Embryonic facial prominence (tissue), 1 donor: Measurements from ENCODE around the gene SCYL3.

Experiments used
- DNase-seq: peaks from one replicate; pipeline ENCODE4 v3.0.0-alpha.2; 2016; ENCODE audit errors: extremely low spot score

SCYL3 gene

DNA sequence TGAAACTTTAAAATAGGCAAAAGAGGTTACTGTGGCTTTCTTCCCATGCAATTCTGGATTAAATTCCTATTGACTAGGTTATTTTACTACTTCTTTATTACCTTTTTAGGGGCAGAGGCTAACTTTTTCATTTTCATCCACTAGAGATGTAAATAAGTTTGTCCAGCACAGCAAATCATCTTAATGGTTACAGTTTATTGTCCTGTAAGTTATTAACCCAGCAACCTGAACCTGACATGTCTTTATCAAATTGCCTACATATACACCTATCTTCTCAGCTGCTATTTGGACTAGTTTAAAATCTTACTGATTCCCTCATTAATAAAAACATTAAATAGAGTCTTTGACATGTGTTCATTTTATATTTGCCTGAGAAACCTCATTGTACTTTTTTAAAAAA is 6.9 kb upstream of the SCYL3 start:
- no peak for DNase-seq

DNA sequence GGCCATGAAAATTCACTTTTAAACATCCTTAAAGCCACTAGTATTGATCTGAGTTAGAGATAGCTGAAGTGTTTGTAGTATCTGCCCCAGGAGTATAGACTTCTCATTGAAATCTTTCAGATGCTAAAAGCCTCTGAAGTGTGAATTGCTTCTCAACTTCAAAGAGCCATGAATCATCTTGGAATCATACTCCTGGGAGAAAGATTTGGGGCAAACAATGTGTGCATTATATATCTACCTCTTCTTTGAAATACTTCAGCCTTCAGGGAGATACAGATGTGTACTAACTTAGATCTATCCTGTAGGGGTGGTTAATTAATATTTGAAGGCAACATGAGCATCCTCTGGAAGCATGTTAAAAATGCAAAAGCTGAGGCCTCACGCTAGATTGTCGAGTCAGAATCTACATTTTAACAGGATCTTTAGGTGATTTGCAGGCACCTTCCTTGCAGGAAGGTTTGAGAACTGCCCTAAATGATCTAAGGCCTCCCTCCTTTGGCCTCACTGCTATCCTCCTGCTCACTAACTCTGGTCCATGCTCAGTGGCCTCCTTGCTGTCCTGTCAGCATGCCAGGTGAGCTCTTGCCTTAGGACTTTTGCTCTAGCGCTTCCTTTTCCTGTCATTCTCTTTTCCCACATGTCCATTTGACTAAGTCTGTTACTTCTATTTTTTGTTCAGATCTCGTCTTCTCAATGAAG is 6.0 kb upstream of the SCYL3 start:
- DNase-seq: no peak

DNA sequence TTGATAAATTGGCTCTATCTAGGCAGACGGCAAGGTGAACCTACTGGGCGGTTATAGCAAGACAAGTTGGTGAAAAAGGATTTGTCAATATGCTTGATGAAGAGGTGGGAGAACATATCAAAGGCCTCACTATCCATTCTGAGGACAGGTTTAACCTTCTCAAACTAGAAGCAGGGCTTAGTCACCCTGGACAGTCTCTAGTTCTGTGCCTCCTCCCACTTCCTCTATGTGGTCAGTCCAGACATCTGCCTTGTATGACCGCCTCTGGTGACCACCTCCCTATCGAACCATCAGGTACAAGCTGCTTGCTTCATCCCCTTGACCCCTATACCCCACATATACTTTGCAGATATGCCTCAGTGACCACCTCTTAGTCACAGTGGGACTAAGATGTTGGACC is 2.3 kb upstream of the SCYL3 start:
- DNase-seq: no peak

DNA sequence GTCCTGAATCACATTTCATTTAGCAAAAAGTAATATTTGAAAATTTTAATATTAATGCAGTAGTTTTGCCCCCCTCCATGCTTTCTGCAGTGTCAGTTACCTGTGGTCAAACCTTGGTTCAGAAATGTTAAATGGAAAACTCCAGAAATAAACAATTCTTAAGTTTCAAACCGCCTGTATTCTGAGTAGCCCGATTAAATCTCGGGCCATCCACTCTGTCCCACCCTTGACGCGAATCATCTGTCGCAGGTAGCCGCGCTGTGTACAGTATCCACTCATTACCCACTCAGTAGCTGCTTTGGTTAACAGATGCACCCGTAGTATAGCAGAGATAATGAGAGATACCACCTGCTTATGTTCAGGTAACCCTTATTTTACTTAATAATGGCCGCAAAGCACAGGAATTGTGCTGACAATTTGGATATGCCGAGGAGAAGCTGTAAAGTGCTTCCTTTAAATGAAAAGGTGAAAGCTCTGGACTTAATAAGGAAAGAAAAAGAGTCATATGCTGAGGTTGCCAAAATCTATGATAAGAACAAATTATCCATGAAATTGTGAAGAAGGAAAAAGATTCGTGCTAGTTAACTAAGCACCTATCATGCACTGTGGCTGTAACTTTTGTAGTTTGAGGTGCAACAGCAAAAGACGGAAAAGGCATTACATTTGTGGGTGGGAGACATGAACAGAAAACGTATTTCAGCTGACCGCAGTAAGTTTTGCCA is 889 bp upstream of the SCYL3 start:
- DNase-seq: no peak

DNA sequence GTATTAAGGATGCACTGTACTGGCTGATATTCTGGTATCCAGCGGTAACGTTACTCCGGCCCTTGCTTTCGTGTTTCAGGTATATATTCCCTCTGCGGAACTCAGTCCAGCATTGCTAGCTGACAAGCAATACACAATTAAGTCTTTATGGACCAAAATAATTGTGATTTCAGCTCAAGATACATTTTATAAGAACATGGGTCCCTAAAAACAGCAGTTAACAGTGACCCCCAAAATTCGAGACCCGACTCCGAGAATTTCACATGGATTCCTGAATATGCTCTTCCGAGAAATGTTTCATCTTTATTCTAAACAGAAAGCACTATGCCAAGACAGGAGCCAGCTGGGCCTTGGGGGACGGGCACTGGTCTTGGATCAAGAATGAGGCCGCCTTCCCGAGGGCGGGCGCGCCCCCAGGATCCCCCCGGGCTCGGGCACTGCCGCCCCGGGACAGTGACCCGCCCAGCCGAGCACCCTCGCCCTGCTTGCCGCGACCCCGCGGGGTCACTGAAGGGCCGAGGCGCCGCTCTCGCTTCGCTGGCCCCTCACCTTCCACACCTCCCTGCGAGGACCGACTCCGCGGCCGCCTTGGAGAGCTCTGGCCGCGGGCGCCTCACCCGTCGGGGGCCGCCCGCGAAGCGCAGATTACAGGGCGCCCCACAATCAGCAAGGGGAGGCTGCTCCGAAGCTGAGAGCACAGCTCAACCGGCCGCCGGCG is 610 bp downstream of the SCYL3 start:
- no peak for DNase-seq

GRCh38 chr1:169892176-169892926 is 1.3 kb downstream of the SCYL3 start:
- no peak for DNase-seq

DNA sequence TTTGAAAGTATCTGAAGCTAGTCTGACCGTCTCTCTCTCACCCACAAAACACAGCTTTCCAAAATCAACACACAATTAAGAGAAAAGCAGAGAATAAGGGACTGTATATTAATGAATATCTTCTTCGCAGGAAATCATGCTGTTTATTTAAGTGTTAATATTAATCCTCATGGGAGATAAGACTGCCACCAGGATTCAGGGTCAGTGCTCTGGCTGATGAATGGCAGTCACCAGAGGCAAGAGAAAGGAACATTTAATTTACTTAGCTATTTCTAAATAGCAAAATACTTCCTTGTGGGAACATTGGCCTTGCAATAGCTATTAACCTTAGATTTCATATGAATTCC is 2.2 kb downstream of the SCYL3 start:
- DNase-seq: no peak

GRCh38 chr1:169890761-169891538 is 2.7 kb downstream of the SCYL3 start:
- peak; percentile 37 for DNase-seq

DNA sequence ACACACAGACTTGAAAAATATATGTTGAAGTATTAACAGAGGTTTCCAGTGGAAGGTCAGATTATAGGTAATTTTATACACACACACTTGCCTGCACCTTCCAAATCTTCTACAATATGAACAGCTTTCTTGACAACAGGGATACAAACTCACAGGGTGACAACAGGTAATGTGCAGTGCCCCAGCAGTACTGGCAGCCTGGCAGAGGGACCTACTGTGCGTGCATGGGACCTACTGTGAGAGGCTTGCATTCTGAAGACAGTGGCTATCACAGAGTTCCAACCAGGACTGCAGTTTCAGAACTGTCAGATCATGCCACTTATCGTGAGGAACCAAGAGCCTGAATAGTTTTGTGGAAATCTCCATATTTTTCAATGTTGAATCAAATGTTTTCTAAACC is 3.8 kb downstream of the SCYL3 start:
- DNase-seq: no peak

GRCh38 chr1:169886931-169887330 is 6.8 kb downstream of the SCYL3 start:
- DNase-seq: no peak

GRCh38 chr1:169886422-169886821 is 7.3 kb downstream of the SCYL3 start:
- no peak for DNase-seq

DNA sequence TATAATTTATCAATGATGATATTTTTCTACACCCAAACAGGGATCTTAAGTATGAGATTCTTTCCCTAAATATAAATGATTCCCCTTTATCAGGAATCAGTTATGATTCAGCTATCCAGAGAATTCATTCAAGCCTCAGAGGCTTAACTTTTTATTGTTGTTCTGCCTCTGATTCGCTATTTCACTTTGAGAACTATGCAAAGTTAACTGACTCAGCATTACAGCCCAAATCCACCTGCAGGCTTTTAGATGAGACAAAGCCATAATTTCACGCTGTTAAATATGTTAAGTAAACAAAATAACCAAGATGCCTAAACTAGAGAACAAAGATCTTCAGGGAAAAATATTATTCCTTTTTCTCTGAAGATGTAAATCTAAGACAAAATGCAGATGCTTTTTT is 8.5 kb downstream of the SCYL3 start:
- no peak for DNase-seq

DNA sequence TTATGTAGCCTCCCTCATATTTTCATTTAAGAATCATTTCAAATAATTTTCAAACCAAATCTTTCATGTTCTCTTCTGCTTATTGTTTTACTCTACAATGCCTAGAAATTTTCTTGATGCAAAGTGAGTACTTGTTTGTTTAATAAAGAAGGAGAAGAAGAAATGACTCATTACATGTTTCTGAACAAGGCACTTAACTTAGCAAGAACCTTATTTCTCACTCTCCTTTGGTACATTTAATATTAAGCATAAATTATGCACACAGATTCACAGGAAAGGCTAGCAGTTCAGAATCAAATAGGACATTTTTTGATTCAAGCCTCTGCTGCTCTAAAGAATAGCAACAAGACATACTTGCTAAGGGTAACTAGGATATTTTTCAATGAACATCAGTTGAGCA is 9.1 kb downstream of the SCYL3 start:
- no peak for DNase-seq

- no peak for DNase-seq
Observed at GRCh38 chr1:169882039-169882511, 11.6 kb downstream of the SCYL3 start.

GRCh38 chr1:169879034-169879840 is 14.5 kb downstream of the SCYL3 start:
- DNase-seq: no peak

GRCh38 chr1:169878498-169878897 is 15.2 kb downstream of the SCYL3 start:
- DNase-seq: no peak

DNA sequence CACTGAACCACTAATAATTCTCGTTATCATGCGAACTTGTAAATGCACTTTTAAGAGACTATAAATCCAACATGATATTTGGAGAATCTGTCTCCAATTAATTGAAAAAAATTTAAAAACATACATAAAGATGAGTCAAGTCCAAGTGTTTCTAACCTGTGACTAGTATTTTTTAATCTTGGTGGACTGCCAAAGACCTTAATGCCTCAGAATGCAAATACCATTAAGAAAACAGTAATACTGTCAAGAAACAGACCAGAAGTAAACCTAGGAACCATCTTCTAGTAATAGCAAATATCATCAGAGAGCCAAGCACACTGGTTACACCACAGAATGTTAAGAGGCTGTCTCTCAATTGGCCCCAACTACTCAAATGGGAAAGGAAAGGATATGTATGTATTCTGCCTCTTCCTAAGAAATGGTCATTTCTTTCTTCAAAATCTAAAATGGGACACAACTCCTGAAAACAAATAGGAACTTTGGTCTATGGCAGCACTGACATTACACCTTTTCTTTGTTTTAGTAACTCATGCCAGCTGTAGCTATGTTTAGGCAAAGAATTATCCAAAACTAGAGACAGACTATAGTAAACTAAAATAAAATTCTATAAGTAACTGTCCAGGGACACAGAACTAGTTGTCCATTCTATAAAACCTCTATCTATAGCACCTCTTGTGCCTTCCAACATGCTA is 15.8 kb downstream of the SCYL3 start:
- DNase-seq: no peak

- no peak for DNase-seq
Observed at GRCh38 chr1:169874229-169874628, 19.5 kb downstream of the SCYL3 start.

GRCh38 chr1:169873582-169874199 is 20.0 kb downstream of the SCYL3 start:
- no peak for DNase-seq
